CD4-positive, CD25-positive, alpha-beta regulatory T cell (primary cell): Measurements from ENCODE around the gene AMIGO2. TPM values are rescaled to one million over a fixed set of nuclear protein-coding genes. Genes with fewer than 3 reads are reported as not detected.
"Not testable (repeated sequence)": the region's sequence is repeated elsewhere in the genome, so short reads cannot be mapped to it uniquely, and the experiment has no call there.

Experiments
- ATAC-seq, 2 donors: fragments of 150-1000 bp; cut with Tn5 transposase; one replicate each; pipeline ENCODE4 v1.10.0; 2021; ENCODE audit warnings: low read depth in 2 of 2, moderate number of reproducible peaks in 2 of 2, moderate library complexity in 1 of 2
- DNase-seq, 3 donors: peaks; one replicate each; pipeline versions ENCODE4 v3.0.0 to v3.0.0-alpha.2; 2012 to 2022; ENCODE audit warnings: mixed read lengths in 1 of 3
- H3K27ac ChIP-seq: one replicate; pipeline ENCODE4 v1.7.0; 2013; ENCODE audit warnings: mild to moderate bottlenecking, low read length; ENCODE audit not compliant: insufficient read depth, poor library complexity, severe bottlenecking
- H3K27me3 ChIP-seq: one replicate; pipeline ENCODE4 v1.7.0; 2013; ENCODE audit warnings: low read length; ENCODE audit not compliant: control insufficient read depth, insufficient read depth
- H3K36me3 ChIP-seq: one replicate; pipeline ENCODE4 v1.7.0; 2013; ENCODE audit warnings: mild to moderate bottlenecking, low read length, moderate library complexity; ENCODE audit not compliant: control insufficient read depth, insufficient read depth
- H3K4me1 ChIP-seq: 2 replicates; pipeline ENCODE4 v1.7.0; 2013; ENCODE audit warnings: mild to moderate bottlenecking, low read length; ENCODE audit not compliant: insufficient read depth, control insufficient read depth, poor library complexity, severe bottlenecking
- H3K4me3 ChIP-seq: one replicate; pipeline ENCODE4 v1.7.0; 2013; ENCODE audit warnings: low read depth, mild to moderate bottlenecking, low read length, moderate library complexity
- H3K9me3 ChIP-seq, 2 experiments: 1 replicate in 1 of 2; 2 replicates in 1 of 2; pipeline ENCODE4 v1.7.0; 2013; ENCODE audit warnings: low read length in 2 of 2, mild to moderate bottlenecking in 1 of 2, moderate library complexity in 1 of 2; ENCODE audit not compliant: control insufficient read depth in 2 of 2
- H3K27ac Mint-ChIP-seq, 3 donors: one replicate each; pipeline ENCODE4 v1.8.0; 2020 to 2022; ENCODE audit warnings: mild to moderate bottlenecking in 3 of 3, mixed read lengths in 3 of 3, moderate library complexity in 2 of 3
- H3K27me3 Mint-ChIP-seq: one replicate; pipeline ENCODE4 v1.8.0; 2022; ENCODE audit warnings: mild to moderate bottlenecking, mixed read lengths
- H3K36me3 Mint-ChIP-seq: one replicate; pipeline ENCODE4 v1.8.0; 2020; ENCODE audit warnings: mixed read lengths
- H3K4me1 Mint-ChIP-seq, 4 donors: one replicate each; pipeline ENCODE4 v1.8.0; 2020 to 2022; ENCODE audit warnings: mixed read lengths in 4 of 4, mild to moderate bottlenecking in 1 of 4
- H3K4me3 Mint-ChIP-seq, 4 donors: one replicate each; pipeline ENCODE4 v1.8.0; 2020 to 2022; ENCODE audit warnings: mild to moderate bottlenecking in 4 of 4, mixed read lengths in 4 of 4, moderate library complexity in 3 of 4
- H3K9me3 Mint-ChIP-seq, 7 donors: one replicate each; pipeline ENCODE4 v1.8.0; 2020 to 2022; ENCODE audit warnings: mixed read lengths in 7 of 7, mild to moderate bottlenecking in 3 of 7, moderate library complexity in 2 of 7
- polyA plus RNA-seq, 4 donors: library from polyadenylated mRNA; unstranded; fragments of 300-500 nt; fragmentation: Illumina TruSeq; gene quantifications; one replicate each; pipeline ENCODE4 v1.2.3, GENCODE V29; 2021
- total RNA-seq: library from RNA; stranded (reverse); gene quantifications from one replicate; pipeline ENCODE4 v1.2.3, GENCODE V29; 2022

The AMIGO2 gene
- total RNA-seq (7.2 TPM), polyA plus RNA-seq (10 to 100 TPM in 3 of 4 donors, 1 to 10 TPM in 1; 9.0 to 12.9 (median 11.7) TPM)

GRCh38 chr12:47079468-47079980, at the start of gene AMIGO2, which contains the start of gene PCED1B:
AMIGO2 (minus strand) TSS chr12:47079959; CDS start chr12:47079002, 957 bp downstream.
PCED1B (plus strand) TSS chr12:47079621; CDS start chr12:47235064, 155,443 bp downstream.
- H3K27ac Mint-ChIP-seq = peak within 1 kb of the TSS; percentile 89 to 98 (median 95)
- no peaks in the 10 kb centered on the region for H3K36me3 ChIP-seq
- H3K4me3 Mint-ChIP-seq = peak within 1 kb of the TSS; percentile 96 to 98 (median 98)
- peaks cover 27 to 75% (median 63%) of the 10 kb centered on the region in 4 donors for H3K4me1 Mint-ChIP-seq
- H3K4me3 ChIP-seq = peak within 1 kb of the TSS; percentile 93
- H3K9me3 ChIP-seq = no peaks in the 10 kb centered on the region
- H3K9me3 Mint-ChIP-seq = peaks cover 0 to 3% (median 0%) of the 10 kb centered on the region in 7 donors
- H3K27me3 ChIP-seq = no peaks in the 10 kb centered on the region
- DNase-seq = peak; percentile 37 to 74 (median 38)
- no peaks in the 10 kb centered on the region for H3K36me3 Mint-ChIP-seq
- H3K4me1 ChIP-seq = peaks cover 58% of the 10 kb centered on the region
- no peaks in the 10 kb centered on the region for H3K27me3 Mint-ChIP-seq
- H3K27ac ChIP-seq = peak within 1 kb of the TSS; percentile 75
- peak; percentile 45 to 48 for ATAC-seq

- peaks cover 19% of the 10 kb centered on the region for H3K36me3 Mint-ChIP-seq
- no peaks in the 10 kb centered on the region for H3K36me3 ChIP-seq
- no peak overlapping the region for H3K4me3 Mint-ChIP-seq
- no peaks in the 10 kb centered on the region for H3K9me3 ChIP-seq
- no peak overlapping the region for H3K27ac ChIP-seq
- H3K4me1 Mint-ChIP-seq = peaks cover 8 to 20% (median 14%) of the 10 kb centered on the region in 4 donors
- H3K4me3 ChIP-seq = no peak overlapping the region
- no peak overlapping the region for H3K27ac Mint-ChIP-seq
- H3K9me3 Mint-ChIP-seq = no peaks in the 10 kb centered on the region
- no peak for ATAC-seq
- no peaks in the 10 kb centered on the region for H3K4me1 ChIP-seq
- H3K27me3 ChIP-seq = no peaks in the 10 kb centered on the region
- no peaks in the 10 kb centered on the region for H3K27me3 Mint-ChIP-seq
- no peak for DNase-seq
These were observed 46.5 kb upstream of the AMIGO2 start for GRCh38 chr12:47126246-47126645.

- no peaks in the 10 kb centered on the region for H3K9me3 Mint-ChIP-seq
These were observed 44.7 kb upstream of the AMIGO2 start for GRCh38 chr12:47124451-47124850.

DNA sequence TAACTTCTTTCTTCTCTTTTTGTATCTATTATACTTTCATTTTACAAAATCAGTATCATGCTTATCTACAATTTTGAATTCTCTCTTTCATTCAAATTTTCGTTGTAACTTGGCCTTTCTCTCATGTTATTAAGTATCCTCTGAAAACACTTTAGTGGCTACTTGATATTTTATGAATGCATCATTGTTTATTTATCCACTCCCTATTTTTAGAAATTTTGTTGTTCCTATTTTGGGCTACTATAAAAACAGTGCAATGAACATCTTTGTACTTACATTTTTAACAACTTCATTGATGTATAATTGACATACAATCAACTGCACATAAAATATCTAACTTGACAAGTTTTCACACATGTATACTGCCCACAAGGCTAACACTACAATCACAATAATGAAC, 44.0 kb upstream of the AMIGO2 start:
- Mint-ChIP-seq H3K4me3 (no peak overlapping the region), H3K4me1 (peaks cover 8 to 22% (median 15%) of the 10 kb centered on the region in 4 donors), H3K9me3 (peaks cover 0 to under 1% (median 0%) of the 10 kb centered on the region in 7 donors), H3K27me3 (no peaks in the 10 kb centered on the region), H3K27ac (no peak overlapping the region), H3K36me3 (peaks cover 18% of the 10 kb centered on the region)
- ATAC-seq (no peak), DNase-seq (no peak)
- H3K36me3 ChIP-seq = no peaks in the 10 kb centered on the region
- H3K9me3 ChIP-seq = no peaks in the 10 kb centered on the region
- no peaks in the 10 kb centered on the region for H3K4me1 ChIP-seq
- H3K27ac ChIP-seq = no peak overlapping the region
- H3K4me3 ChIP-seq = no peak overlapping the region
- no peaks in the 10 kb centered on the region for H3K27me3 ChIP-seq

More at GRCh38 chr12:47124451-47124850, 44.7 kb upstream of the AMIGO2 start:
- H3K36me3 Mint-ChIP-seq = peaks cover 20% of the 10 kb centered on the region
- no peak for DNase-seq
- H3K27me3 Mint-ChIP-seq = no peaks in the 10 kb centered on the region
- H3K27ac Mint-ChIP-seq = no peak overlapping the region
- no peaks in the 10 kb centered on the region for H3K4me1 ChIP-seq
- H3K36me3 ChIP-seq = no peaks in the 10 kb centered on the region
- H3K27ac ChIP-seq = no peak overlapping the region
- H3K4me3 Mint-ChIP-seq = no peak overlapping the region
- ATAC-seq = no peak
- no peaks in the 10 kb centered on the region for H3K9me3 ChIP-seq
- no peak overlapping the region for H3K4me3 ChIP-seq
- H3K27me3 ChIP-seq = no peaks in the 10 kb centered on the region
- H3K4me1 Mint-ChIP-seq = peaks cover 8 to 23% (median 15%) of the 10 kb centered on the region in 4 donors

DNA sequence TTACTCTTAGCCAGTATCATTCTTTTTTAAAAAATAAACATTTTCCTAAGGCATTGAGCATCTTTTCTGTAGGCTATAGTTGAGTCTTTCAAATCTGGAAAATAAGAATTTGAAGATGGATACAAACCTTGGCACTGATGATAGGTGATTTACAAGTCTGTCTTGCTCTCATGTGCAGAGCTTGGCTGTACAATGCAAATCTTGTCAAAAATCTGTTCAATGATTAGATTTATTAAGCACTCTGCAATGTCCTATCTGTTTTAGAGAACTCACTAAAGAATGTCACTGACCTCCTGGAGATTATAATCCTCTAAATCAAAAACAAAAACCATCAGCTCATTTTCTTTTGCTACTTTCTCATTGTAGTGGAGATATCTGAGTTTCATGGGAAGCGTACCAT, 42.8 kb upstream of the AMIGO2 start:
- Histone ChIP-seq H3K27ac (no peak overlapping the region), H3K36me3 (no peaks in the 10 kb centered on the region), H3K9me3 (no peaks in the 10 kb centered on the region), H3K4me1 (no peaks in the 10 kb centered on the region), H3K4me3 (no peak overlapping the region), H3K27me3 (no peaks in the 10 kb centered on the region)
- Mint-ChIP-seq H3K4me1 (peaks cover 8 to 23% (median 17%) of the 10 kb centered on the region in 4 donors), H3K36me3 (peaks cover 21% of the 10 kb centered on the region), H3K27me3 (no peaks in the 10 kb centered on the region), H3K4me3 (no peak overlapping the region), H3K9me3 (peaks cover 0 to 2% (median 0%) of the 10 kb centered on the region in 7 donors), H3K27ac (no peak overlapping the region)
- ATAC-seq (no peak), DNase-seq (no peak)

DNA sequence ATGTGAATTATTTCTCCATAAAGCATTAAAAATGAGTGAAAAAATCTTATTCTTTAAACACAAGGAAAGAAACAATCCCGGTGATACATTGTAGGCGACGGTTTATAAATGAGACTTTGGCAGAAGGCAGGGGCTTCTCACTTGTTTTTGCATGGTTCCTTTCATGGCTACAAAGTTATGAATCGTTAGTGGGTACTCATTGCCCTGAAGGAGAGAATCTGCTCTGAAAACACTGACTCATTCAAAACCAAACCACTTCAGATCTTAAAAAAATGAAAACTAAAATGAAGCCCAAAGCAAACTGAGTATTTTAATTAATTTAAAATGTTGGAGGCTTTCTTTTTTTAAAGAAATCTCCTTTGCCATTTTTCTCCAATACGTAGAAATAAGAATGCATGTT, 41.4 kb upstream of the AMIGO2 start:
- Mint-ChIP-seq H3K36me3 (peaks cover 21% of the 10 kb centered on the region), H3K4me1 (peaks cover 8 to 21% (median 18%) of the 10 kb centered on the region in 4 donors), H3K27me3 (no peaks in the 10 kb centered on the region), H3K27ac (peak overlapping the region in 1 of 3 donors; percentile 31), H3K4me3 (no peak overlapping the region), H3K9me3 (peaks cover 0 to 2% (median 0%) of the 10 kb centered on the region in 7 donors)
- H3K27me3 ChIP-seq = no peaks in the 10 kb centered on the region
- no peak for ATAC-seq
- no peak for DNase-seq
- H3K36me3 ChIP-seq = no peaks in the 10 kb centered on the region
- no peak overlapping the region for H3K4me3 ChIP-seq
- H3K4me1 ChIP-seq = no peaks in the 10 kb centered on the region
- no peaks in the 10 kb centered on the region for H3K9me3 ChIP-seq
- H3K27ac ChIP-seq = no peak overlapping the region

DNA sequence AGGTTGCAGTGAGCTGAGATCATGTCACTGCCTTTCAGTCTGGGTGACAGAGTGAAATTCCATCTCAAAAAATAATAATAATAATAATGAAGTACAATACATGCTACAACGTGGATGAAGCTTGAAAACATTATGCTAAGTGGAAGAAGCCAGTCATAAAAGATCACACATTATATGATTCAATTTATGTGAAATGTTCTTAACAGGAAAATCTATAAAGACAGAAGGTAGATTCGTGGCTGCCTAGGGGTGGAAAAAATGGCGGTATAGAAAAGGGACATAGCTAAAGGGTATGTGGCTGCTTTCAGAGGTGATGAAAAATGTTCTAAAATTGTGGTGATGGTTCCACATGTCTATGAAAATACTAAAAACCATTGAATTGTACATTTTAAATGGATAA, 41.0 kb upstream of the AMIGO2 start:
- peaks cover 8 to 22% (median 19%) of the 10 kb centered on the region in 4 donors for H3K4me1 Mint-ChIP-seq
- peak overlapping the region in 1 of 3 donors; percentile 31 for H3K27ac Mint-ChIP-seq
- H3K36me3 Mint-ChIP-seq = peaks cover 26% of the 10 kb centered on the region
- no peak for ATAC-seq
- Histone ChIP-seq H3K36me3 (no peaks in the 10 kb centered on the region), H3K4me1 (no peaks in the 10 kb centered on the region), H3K27me3 (no peaks in the 10 kb centered on the region), H3K9me3 (no peaks in the 10 kb centered on the region), H3K4me3 (no peak overlapping the region), H3K27ac (no peak overlapping the region)
- DNase-seq = no peak
- peaks cover 0 to 2% (median 0%) of the 10 kb centered on the region in 7 donors for H3K9me3 Mint-ChIP-seq
- H3K27me3 Mint-ChIP-seq = no peaks in the 10 kb centered on the region
- H3K4me3 Mint-ChIP-seq = no peak overlapping the region

DNA sequence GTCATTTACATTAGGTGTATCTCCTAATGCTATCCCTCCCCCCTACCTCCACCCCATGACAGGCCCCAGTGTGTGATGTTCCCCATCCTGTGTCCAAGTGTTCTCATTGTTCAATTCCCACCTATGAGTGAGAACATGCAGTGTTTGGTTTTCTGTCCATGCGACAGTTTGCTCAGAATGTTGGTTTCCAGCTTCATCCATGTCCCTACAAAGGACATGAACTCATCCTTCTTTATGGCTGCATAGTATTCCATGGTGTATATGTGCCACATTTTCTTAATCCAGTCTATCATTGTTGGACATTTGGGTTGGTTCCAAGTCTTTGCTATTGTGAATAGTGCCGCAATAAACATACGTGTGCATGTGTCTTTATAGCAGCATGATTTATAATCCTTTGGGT, 37.5 kb upstream of the AMIGO2 start:
- not testable (repeated sequence) for H3K9me3 ChIP-seq, H3K27me3 Mint-ChIP-seq, ATAC-seq, H3K4me3 ChIP-seq, H3K27ac ChIP-seq, H3K27ac Mint-ChIP-seq, H3K27me3 ChIP-seq, H3K36me3 ChIP-seq, H3K4me1 ChIP-seq, H3K4me3 Mint-ChIP-seq, H3K9me3 Mint-ChIP-seq, DNase-seq
- Mint-ChIP-seq H3K36me3 (peaks cover 40% of the 10 kb centered on the region), H3K4me1 (peaks cover 0 to 18% (median 8%) of the 10 kb centered on the region in 4 donors)
